ENCODE data around the gene LRP1B.

DNA sequence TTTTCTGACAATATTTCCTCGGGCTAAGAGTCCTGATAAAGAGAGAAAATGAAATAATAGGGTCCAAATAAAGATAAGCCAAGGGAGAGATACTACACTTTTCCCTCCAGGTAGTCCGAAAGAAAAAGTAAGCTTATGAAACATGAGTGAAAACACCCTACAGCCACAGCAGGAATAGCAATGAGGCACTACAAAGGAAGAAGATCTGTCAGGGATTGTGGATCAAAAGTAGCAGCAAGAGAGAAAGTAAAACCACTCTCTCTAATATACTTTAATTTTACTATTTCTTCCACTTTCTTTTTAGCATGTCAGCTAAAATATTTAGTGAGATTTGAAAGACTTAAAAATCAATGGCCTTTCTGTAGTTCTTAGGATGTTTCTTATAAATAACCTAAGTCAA is 1601.8 kb downstream of the LRP1B start:
- TF ChIP-seq, protein P1, sequence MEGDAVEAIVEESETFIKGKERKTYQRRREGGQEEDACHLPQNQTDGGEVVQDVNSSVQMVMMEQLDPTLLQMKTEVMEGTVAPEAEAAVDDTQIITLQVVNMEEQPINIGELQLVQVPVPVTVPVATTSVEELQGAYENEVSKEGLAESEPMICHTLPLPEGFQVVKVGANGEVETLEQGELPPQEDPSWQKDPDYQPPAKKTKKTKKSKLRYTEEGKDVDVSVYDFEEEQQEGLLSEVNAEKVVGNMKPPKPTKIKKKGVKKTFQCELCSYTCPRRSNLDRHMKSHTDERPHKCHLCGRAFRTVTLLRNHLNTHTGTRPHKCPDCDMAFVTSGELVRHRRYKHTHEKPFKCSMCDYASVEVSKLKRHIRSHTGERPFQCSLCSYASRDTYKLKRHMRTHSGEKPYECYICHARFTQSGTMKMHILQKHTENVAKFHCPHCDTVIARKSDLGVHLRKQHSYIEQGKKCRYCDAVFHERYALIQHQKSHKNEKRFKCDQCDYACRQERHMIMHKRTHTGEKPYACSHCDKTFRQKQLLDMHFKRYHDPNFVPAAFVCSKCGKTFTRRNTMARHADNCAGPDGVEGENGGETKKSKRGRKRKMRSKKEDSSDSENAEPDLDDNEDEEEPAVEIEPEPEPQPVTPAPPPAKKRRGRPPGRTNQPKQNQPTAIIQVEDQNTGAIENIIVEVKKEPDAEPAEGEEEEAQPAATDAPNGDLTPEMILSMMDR (IDR thresholded peaks at IDR 0.05; ENCODE audit: low read length): no peak
- TF ChIP-seq EZH2 (optimal IDR thresholded peaks at IDR 0.05; ENCODE audit: low read depth, low read length): no peak
- TF ChIP-seq EZH2phosphoT487 (IDR thresholded peaks at IDR 0.05; ENCODE audit: low read length): no peak
